22Rv1 (cell line): ENCODE results near the gene TMOD4.
"Not testable (repeated sequence)": the region's sequence is repeated elsewhere in the genome, so short reads cannot be mapped to it uniquely, and the experiment has no call there.

ENCODE experiments used
- H3K27ac ChIP-seq: fragments of 450-650 bp; 2 replicates; pipeline ENCODE4 v1.5.1; 2017
- CTCF ChIP-seq: fragments of 450-650 bp; IDR thresholded peaks from 2 replicates; pipeline ENCODE4 v1.5.1; 2017; ENCODE audit warnings: mild to moderate bottlenecking
- ZFX ChIP-seq: fragments of 450-650 bp; IDR thresholded peaks from 2 replicates; pipeline ENCODE4 v1.6.1; 2017; ENCODE audit warnings: antibody characterized with exemption, borderline replicate concordance

The TMOD4 gene

GRCh38 chr1:151175863-151176262 is at the start of gene TMOD4:
Gene TMOD4 (minus strand): TSS chr1:151175981. CDS start chr1:151174875, 1,106 bp downstream.
- no peak within 1 kb of the TSS for H3K27ac ChIP-seq
- TF ChIP-seq CTCF (peak; percentile 77), ZFX (no peak)

DNA sequence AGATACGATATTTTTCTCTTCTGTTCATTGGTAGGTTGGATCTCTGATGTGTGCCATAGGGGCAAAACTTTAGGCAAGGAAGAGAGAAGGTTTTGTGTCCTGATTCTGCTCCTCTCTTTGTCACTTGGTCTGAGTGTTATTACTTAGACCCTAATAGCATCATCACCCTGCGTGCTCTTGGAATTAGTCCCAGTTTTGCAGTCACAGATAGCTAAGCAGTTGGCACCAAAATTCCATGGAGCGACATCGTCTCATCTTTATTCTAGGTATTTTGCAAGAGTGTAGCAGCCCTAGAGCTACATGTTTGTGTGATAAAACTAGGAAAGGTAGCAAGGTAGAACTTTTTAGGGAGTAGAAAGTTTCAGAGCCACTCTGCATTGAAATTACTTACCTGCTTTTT is 46.3 kb upstream of the TMOD4 start:
- no peak for TF ChIP-seq ZFX
- H3K27ac ChIP-seq, result no peak overlapping the region

DNA sequence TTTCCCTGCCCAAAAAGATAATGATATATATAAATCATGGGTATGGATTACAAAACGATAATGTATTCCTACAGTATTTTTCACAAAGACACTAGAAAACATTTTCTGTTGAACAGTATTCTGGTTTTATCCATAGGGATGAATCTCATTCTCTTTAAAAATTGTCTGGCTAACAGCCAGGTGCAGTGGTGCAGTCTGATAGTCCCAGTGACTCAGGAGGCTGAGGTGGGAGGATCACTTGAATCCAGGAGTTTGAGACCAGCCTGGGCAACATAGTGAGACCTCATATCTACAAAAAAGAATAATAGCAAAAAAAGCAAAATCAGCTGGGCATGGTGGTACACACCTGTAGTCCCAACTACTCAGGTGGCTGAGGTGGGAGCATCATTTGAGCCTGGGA is 45.8 kb upstream of the TMOD4 start:
- H3K27ac ChIP-seq, result no peak overlapping the region
- TF ChIP-seq CTCF (no peak), ZFX (no peak)

- no peak overlapping the region for H3K27ac ChIP-seq
- TF ChIP-seq CTCF (no peak), ZFX (no peak)
Measured at GRCh38 chr1:151213560-151213959, 37.8 kb upstream of the TMOD4 start.

DNA sequence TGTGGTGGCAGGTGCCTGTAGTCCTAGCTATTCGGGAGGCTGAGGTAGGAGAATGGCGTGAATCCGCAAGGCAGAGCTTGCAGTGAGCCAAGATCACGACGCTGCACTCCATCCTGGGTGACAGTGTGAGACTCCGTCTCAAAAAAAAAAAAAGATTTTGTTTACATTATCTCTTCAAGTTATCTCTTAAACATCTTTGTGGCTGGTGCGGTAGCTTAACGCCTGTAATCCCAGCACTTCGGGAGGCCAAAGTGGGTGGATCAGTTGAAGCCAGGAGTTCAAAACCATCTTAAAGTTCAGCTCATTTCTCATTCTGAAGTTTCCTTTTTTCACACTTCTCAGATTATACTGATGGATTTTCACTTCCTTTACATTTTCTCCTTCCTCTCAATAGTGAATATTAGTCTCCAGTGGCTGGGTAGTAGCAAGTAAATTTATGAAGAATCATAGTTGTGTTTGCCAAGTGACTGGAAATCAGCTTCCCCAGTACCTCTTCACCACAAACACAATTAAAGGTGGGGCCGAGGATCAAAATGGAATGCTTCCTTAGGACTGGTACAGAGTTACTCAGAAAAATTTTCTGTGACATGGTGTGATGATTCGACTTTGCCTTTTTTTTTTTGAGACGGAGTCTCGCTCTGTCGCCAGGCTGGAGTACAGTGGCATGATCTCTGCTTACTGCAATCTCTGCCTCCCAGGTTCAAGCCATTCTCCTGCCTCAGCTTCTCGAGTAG is 36.4 kb upstream of the TMOD4 start:
- H3K27ac ChIP-seq, result 0 out of 2 replicates have a peak overlapping the region, but pooled peaks have one; percentile 7
- TF ChIP-seq CTCF (no peak), ZFX (no peak)

GRCh38 chr1:151210830-151211229 is 35.0 kb upstream of the TMOD4 start:
- H3K27ac ChIP-seq, result no peak overlapping the region
- TF ChIP-seq CTCF (no peak), ZFX (no peak)

GRCh38 chr1:151205381-151205965 is 29.7 kb upstream of the TMOD4 start:
- not testable (repeated sequence) for H3K27ac ChIP-seq

DNA sequence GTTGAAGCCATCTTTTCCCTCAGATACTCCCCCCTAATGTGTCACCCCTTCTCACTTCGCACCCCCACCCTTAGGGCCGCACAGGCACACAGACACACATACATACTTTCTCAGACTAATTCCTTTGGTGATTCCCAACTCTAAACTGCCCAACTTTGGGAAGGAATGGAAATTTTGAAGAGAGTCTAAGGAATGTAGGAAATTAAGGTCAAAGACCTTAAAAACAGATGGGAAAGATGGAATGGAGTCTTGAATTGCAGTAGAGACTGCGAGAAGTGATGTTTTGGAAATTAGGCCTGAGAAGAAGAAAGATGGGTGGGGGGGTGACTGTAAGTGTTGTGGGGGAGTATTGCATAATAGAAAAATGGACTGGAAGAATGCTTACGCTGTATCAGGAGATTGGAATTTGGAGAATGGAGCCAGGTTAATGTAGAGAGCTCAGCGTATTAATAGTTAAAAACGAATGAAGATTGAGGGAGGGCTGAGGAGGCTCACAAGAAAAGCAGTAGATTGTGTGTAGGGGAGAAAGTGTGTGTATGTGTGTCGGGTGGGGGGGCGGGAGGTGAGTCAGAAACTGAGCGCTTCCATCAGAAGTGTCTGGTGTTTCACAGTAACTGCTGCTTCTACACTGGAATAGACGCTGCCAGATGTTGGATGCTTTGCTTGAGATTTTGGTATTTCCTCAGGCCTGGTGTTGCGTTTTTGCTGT is 24.2 kb upstream of the TMOD4 start:
- TF ChIP-seq CTCF (no peak), ZFX (no peak)
- H3K27ac ChIP-seq, result peak overlapping the region; percentile 93
